Thyroid gland (tissue), 4 donors: Measurements from ENCODE around the gene CSNK2A1. TPM values are rescaled to one million over a fixed set of nuclear protein-coding genes. Genes with fewer than 3 reads are reported as not detected.

ENCODE experiments used
- DNase-seq, 2 donors: peaks; one replicate each; pipeline ENCODE4 v3.0.0-alpha.2; 2019
- H3K27ac ChIP-seq, 3 donors: fragments of 200-600 bp; sonication (generic); 1 replicate in 2 of 3; 2 replicates in 1 of 3; pipeline ENCODE4 v1.5.1; 2016 to 2019; ENCODE audit warnings: mild to moderate bottlenecking in 1 of 3, moderate library complexity in 1 of 3
- H3K27me3 ChIP-seq: fragments of 200-600 bp; sonication (generic); one replicate; pipeline ENCODE4 v1.5.1; 2019
- H3K36me3 ChIP-seq, 2 donors: fragments of 200-600 bp; sonication (generic); one replicate each; pipeline ENCODE4 v1.5.1; 2016 to 2019
- H3K4me1 ChIP-seq, 2 donors: fragments of 200-600 bp; sonication (generic); one replicate each; pipeline ENCODE4 v1.5.1; 2017 to 2019
- H3K4me3 ChIP-seq, 3 donors: fragments of 200-600 bp; sonication (generic); replicated peaks in 1 of 3; 1 replicate in 2 of 3; 2 replicates in 1 of 3; pipeline ENCODE4 v1.5.1; 2016; ENCODE audit warnings: mild to moderate bottlenecking in 1 of 3
- H3K9me3 ChIP-seq: fragments of 200-600 bp; sonication (generic); one replicate; pipeline ENCODE4 v1.5.1; 2017
- CTCF ChIP-seq, 6 experiments: fragments of 200-600 bp in 3 of 6; fragments of 450-650 bp in 3 of 6; sonication (generic) in 3 of 6; IDR thresholded peaks; one replicate each; pipeline ENCODE4 v1.5.1; 2016 to 2019; ENCODE audit warnings: antibody characterized with exemption in 6 of 6, mild to moderate bottlenecking in 2 of 6, inconsistent platforms in 1 of 6, moderate library complexity in 1 of 6
- POLR2A ChIP-seq, 2 donors: fragments of 450-650 bp; IDR thresholded peaks; one replicate each; pipeline ENCODE4 v1.6.1; 2017; ENCODE audit warnings: antibody characterized with exemption in 2 of 2, mild to moderate bottlenecking in 2 of 2, moderate library complexity in 1 of 2
- whole genome bisulfite sequencing, 2 donors: methylation state at CpG; one replicate each; pipeline ENCODE4 v1.1.5; 2017; 5-methylcytosine and 5-hydroxymethylcytosine counted together
- intact Hi-C: fragments of 100-400 bp; cut with DNase I; formaldehyde crosslinking; loops from one replicate; pipeline ENCODE4 v1.15.1; 2023
- total RNA-seq, 4 donors: library from RNA; depleted of rRNA; stranded (reverse); fragments of >200 nt; gene quantifications; one replicate each; pipeline ENCODE4 v1.2.3, GENCODE V29; 2016

Gene CSNK2A1
- total RNA-seq, 4 donors from 2014 or later: 88.0 to 153 (median 105) TPM

GRCh38 chr20:507761-508332 is 35.7 kb downstream of the CSNK2A1 start:
- Histone ChIP-seq H3K9me3 (no peaks in the 10 kb centered on the region), H3K27ac (peak overlapping the region; percentile 42 to 54 (median 53)), H3K36me3 (peaks cover 9 to 19% of the 10 kb centered on the region in 2 donors), H3K4me3 (no peak overlapping the region), H3K4me1 (peaks cover 28 to 35% of the 10 kb centered on the region in 2 donors), H3K27me3 (no peaks in the 10 kb centered on the region)
- WGBS, 2 donors: 78 to 90% methylated on average over 7 of the region's 7 CpGs
- intact Hi-C loops: no loop called here
- TF ChIP-seq POLR2A (IDR thresholded peaks at IDR 0.05) (no peak), CTCF (IDR thresholded peaks at IDR 0.05) (no peak)
- DNase-seq: no peak

GRCh38 chr20:507006-507758 is 36.4 kb downstream of the CSNK2A1 start:
- peak; percentile 67 to 69 for DNase-seq
- TF ChIP-seq CTCF (IDR thresholded peaks at IDR 0.05): no peak
- TF ChIP-seq POLR2A (IDR thresholded peaks at IDR 0.05): no peak
- intact Hi-C loops: no loop called here
- peaks cover 28 to 35% of the 10 kb centered on the region in 2 donors for H3K4me1 ChIP-seq
- H3K36me3 ChIP-seq: peaks cover 9 to 19% of the 10 kb centered on the region in 2 donors
- no peaks in the 10 kb centered on the region for H3K9me3 ChIP-seq
- 42 to 50% methylated on average over 7 of the region's 7 CpGs for WGBS, 2 donors
- H3K27ac ChIP-seq: peak overlapping the region; percentile 42 to 54 (median 53)
- no peak overlapping the region for H3K4me3 ChIP-seq
- no peaks in the 10 kb centered on the region for H3K27me3 ChIP-seq

GRCh38 chr20:504632-505075 is 38.9 kb downstream of the CSNK2A1 start:
- no peak overlapping the region for H3K4me3 ChIP-seq
- intact Hi-C loops: no loop called here
- no peak for TF ChIP-seq CTCF (IDR thresholded peaks at IDR 0.05)
- no peak for TF ChIP-seq POLR2A (IDR thresholded peaks at IDR 0.05)
- H3K4me1 ChIP-seq: peaks cover 28 to 35% of the 10 kb centered on the region in 2 donors
- DNase-seq: no peak
- no peak overlapping the region for H3K27ac ChIP-seq
- WGBS, 2 donors: 85 to 91% methylated on average over 3 of the region's 3 CpGs
- no peaks in the 10 kb centered on the region for H3K27me3 ChIP-seq
- H3K9me3 ChIP-seq: no peaks in the 10 kb centered on the region
- H3K36me3 ChIP-seq: peaks cover 11 to 19% of the 10 kb centered on the region in 2 donors

GRCh38 chr20:503048-503737 is 40.4 kb downstream of the CSNK2A1 start:
- TF ChIP-seq POLR2A (IDR thresholded peaks at IDR 0.05) (no peak), CTCF (IDR thresholded peaks at IDR 0.05) (no peak)
- Histone ChIP-seq H3K36me3 (peaks cover 24 to 31% of the 10 kb centered on the region in 2 donors), H3K4me1 (peaks cover 20 to 23% of the 10 kb centered on the region in 2 donors), H3K9me3 (no peaks in the 10 kb centered on the region), H3K27ac (no peak overlapping the region), H3K4me3 (no peak overlapping the region), H3K27me3 (no peaks in the 10 kb centered on the region)
- no peak for DNase-seq
- intact Hi-C loops: no loop called here
- WGBS, 2 donors: 93 to 94% methylated on average over 11 of the region's 11 CpGs
